Upper lobe of left lung (tissue), 4 donors: ENCODE results near the gene GTPBP3.

ENCODE experiments used
- CTCF ChIP-seq, 6 experiments: fragments of 450-650 bp in 4 of 6; fragments of 200-600 bp in 2 of 6; sonication (generic) in 2 of 6; IDR thresholded peaks; one replicate each; pipeline ENCODE4 v1.5.1; 2016 to 2019; ENCODE audit warnings: antibody characterized with exemption in 6 of 6
- POLR2AphosphoS5 ChIP-seq, 2 donors: sonication (generic); formaldehyde crosslinking; IDR thresholded peaks; one replicate each; pipeline ENCODE4 v1.5.1; 2017; ENCODE audit warnings: antibody characterized with exemption in 2 of 2

GRCh38 chr19:17333611-17334413, 3.5 kb upstream of the GTPBP3 start:
- TF ChIP-seq CTCF (IDR thresholded peaks at IDR 0.05), result no peak
- TF ChIP-seq POLR2AphosphoS5 (IDR thresholded peaks at IDR 0.05), result no peak
